Fibroblast of skin of left biceps (primary cell): ENCODE measurements around the gene CC2D1A.

Source experiments
- DNase-seq, 2 experiments: peaks; one replicate each; pipeline ENCODE4 v3.0.0-alpha.2; 2013; ENCODE audit warnings: low read depth in 2 of 2

The CC2D1A gene

GRCh38 chr19:13980340-13980739 lies 74.3 kb downstream of the CC2D1A start:
- no peak for DNase-seq
